Brain microvascular endothelial cell (primary cell): Measurements from ENCODE around the gene DCLRE1B.

ENCODE experiments used
- DNase-seq: peaks from one replicate; pipeline ENCODE4 v3.0.0-alpha.2; 2020
- H3K27ac ChIP-seq: fragments of 250-450 bp; sonication (Bioruptor Pico); 2 replicates; pipeline ENCODE4 v1.5.1; 2020; ENCODE audit warnings: mild to moderate bottlenecking, moderate library complexity
- H3K27me3 ChIP-seq: fragments of 250-450 bp; sonication (Bioruptor Pico); replicated peaks from 2 replicates; pipeline ENCODE4 v1.5.1; 2020; ENCODE audit warnings: mild to moderate bottlenecking
- H3K36me3 ChIP-seq: fragments of 250-450 bp; sonication (Bioruptor Pico); replicated peaks from 2 replicates; pipeline ENCODE4 v1.5.1; 2020; ENCODE audit warnings: mild to moderate bottlenecking
- H3K4me3 ChIP-seq: 2 replicates; pipeline ENCODE4 v1.5.1; 2011; ENCODE audit warnings: low read depth, mild to moderate bottlenecking, control low read depth, low read length, moderate library complexity
- CTCF ChIP-seq: IDR thresholded peaks from 2 replicates; pipeline ENCODE4 v1.5.1; 2011; ENCODE audit warnings: low read depth, mild to moderate bottlenecking, moderate library complexity, low read length, control low read depth, inconsistent platforms; ENCODE audit errors: missing control alignments
- in situ Hi-C: cut with HindIII; loops from 2 replicates; pipeline ENCODE4 v1.10.0; 2017; ENCODE audit warnings: low sequenced_read_pairs, low pct_ligation_motif_present

The DCLRE1B gene

DNA sequence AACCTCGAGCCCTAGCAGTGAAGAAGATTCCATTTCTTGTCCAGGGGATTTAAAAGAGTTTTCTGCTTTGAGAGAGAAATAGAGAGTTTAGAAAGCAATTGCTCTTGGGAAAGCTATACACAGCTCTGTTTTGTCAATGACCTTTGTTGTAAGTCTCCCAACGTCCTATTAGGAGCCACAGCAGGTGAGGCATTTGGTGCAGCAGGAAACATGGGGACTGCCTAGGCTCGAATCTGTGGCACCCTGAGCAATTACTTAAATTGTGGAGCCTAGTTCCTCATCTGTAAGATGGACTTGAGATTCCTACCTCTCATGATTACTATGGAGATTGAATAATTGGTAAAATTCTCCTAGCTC is 8.2 kb downstream of the DCLRE1B start:
- TF ChIP-seq CTCF = no peak
- no peak overlapping the region for H3K4me3 ChIP-seq
- in situ Hi-C loops = no loop called here
- peak overlapping the region; percentile 25 for H3K27ac ChIP-seq
- no peaks in the 10 kb centered on the region for H3K36me3 ChIP-seq
- DNase-seq = no peak
- H3K27me3 ChIP-seq = no peaks in the 10 kb centered on the region

- no peaks in the 10 kb centered on the region for H3K27me3 ChIP-seq
- DNase-seq = no peak
- no peak overlapping the region for H3K27ac ChIP-seq
- no peaks in the 10 kb centered on the region for H3K36me3 ChIP-seq
- in situ Hi-C loops = no loop called here
- TF ChIP-seq CTCF = no peak
- H3K4me3 ChIP-seq = no peak overlapping the region
These were observed 8.9 kb downstream of the DCLRE1B start for GRCh38 chr1:113913887-113914664.

DNA sequence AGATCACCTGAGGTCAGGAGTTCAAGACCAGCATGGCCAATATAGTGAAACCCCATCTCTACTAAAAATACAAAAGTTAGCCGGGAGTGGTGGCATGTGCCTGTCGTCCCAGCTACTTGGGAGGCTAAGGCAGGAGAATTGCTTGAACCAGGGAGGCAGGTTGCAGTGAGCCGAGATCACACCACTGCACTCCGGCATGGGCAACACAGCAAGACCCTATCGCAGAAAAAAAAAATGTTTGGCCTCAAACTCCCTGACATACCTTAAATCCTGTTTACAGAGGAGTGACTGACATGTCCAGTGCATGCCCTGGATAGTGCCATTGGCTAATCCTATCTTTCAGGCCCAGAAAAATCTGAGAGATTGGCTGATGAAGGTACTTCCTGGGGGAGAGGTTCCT is 11.8 kb downstream of the DCLRE1B start:
- in situ Hi-C loops = no loop called here
- TF ChIP-seq CTCF = no peak
- Histone ChIP-seq H3K27me3 (no peaks in the 10 kb centered on the region), H3K4me3 (no peak overlapping the region), H3K27ac (no peak overlapping the region), H3K36me3 (no peaks in the 10 kb centered on the region)
- no peak for DNase-seq

DNA sequence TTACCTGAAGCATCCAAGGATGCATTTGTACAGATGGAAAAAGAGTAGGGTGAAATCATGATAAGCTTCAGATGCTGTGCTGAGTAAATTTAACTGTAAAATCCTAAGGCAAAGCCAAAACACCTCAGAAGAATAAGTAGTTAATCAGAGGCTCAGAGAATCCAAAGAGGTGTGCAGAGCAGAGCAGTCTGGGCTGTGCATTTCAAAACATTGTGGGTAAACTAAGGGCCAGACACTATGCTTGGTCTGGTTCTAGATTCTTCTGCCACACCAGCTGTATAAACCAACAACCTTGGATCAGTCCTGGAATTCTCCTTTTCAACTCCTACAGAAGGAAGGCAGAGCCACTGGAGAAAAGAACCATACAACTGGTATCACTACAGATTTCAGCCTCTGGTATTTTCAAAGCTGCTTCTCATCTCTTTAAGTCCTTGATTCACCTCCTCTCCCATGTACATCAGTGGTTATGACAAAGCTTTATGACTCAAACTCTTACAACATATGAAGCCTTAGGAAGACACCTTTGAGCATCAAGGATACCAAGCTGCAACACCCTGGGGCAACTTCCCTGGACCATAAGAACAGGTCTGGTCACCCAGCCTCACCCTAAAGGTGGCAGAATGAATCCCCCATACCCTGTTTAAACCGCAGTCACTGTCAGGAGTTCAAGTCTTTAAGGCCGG is 12.4 kb downstream of the DCLRE1B start:
- H3K27me3 ChIP-seq = no peaks in the 10 kb centered on the region

DNA sequence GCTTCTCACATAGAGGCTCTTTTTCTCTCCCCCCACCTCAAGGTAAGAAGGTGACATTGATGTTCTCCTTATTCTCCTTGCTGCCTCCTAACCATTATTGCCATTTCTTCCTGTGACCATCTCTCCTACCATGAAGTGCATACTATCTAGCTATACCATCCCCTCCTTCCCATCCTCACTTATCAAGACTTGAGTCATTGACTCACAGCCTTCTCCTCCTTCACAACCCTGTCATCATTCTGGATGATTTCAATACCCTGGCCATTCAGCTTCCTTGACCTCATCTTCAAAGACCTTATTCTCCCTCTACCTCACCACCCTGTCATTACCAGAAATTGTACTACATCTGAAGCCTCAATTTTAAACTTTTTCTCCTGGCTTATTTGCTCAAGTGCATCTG is 13.1 kb downstream of the DCLRE1B start:
- TF ChIP-seq CTCF = no peak
- H3K4me3 ChIP-seq = no peak overlapping the region
- H3K36me3 ChIP-seq = no peaks in the 10 kb centered on the region
- H3K27me3 ChIP-seq = no peaks in the 10 kb centered on the region
- in situ Hi-C loops = no loop called here
- no peak for DNase-seq
- no peak overlapping the region for H3K27ac ChIP-seq

More for the DNA sequence above, 12.4 kb downstream of the DCLRE1B start:
- Histone ChIP-seq H3K4me3 (no peak overlapping the region), H3K36me3 (no peaks in the 10 kb centered on the region), H3K27ac (no peak overlapping the region)
- in situ Hi-C loops = no loop called here
- no peak for TF ChIP-seq CTCF
- DNase-seq = peak; percentile 8
